ENCODE data around the gene BCL7B.

Gene BCL7B

DNA sequence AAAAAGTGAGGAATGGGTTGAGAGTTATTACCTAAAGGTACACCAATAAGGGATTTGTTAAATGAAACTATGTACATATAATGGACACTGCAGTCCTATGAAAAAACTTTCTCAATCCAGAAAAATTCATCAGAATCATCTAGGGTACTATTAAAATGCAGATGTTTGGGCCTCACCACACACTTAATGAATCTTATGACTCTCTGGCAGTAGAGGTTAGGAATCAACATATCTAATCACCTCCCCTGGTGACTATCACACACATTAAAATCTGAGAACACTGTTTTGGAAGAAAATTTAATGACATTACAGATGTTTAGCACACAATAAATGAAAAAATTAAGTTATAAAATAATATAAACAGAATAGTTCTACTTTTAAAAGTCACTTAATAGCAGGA is 67.5 kb downstream of the BCL7B start:
- no peak for DNase-seq

DNA sequence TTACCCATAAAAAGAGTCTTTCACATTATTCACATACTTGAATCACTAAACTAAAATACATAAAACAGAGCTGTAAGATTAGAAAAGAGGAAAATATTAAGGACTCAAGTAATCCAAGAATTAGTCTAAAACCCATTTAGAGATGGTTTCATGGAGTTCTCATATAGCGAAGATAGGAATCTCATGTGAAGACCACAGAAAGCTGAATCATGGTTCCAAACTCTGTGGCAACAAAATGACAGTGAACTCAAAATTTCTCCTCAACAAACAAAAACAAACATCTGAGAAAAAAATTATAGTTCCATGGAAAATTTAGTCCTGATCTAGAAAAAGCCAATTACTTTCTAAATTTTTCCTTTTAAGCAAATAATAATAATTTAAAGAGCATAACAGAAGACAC is 70.0 kb downstream of the BCL7B start:
- no peak for DNase-seq

Measured in C1 segment of cervical spinal cord (tissue), 14 donors.